Mesothelial cell of epicardium (in vitro differentiated cells): ENCODE measurements around the gene NR4A1. TPM values are rescaled to one million over a fixed set of nuclear protein-coding genes. Genes with fewer than 3 reads are reported as not detected.

Experiments
- DNase-seq, 2 experiments: peaks; one replicate each; pipeline ENCODE4 v3.0.0; 2021; ENCODE audit warnings: low spot score in 2 of 2; ENCODE audit not compliant: unreplicated experiment in 2 of 2
- H3K27ac Mint-ChIP-seq: 2 replicates; pipeline ENCODE4 v1.8.0; 2021; ENCODE audit warnings: mixed read lengths
- H3K27me3 Mint-ChIP-seq: 2 replicates; pipeline ENCODE4 v1.8.0; 2021; ENCODE audit warnings: low read depth, mixed read lengths
- H3K36me3 Mint-ChIP-seq: 2 replicates; pipeline ENCODE4 v1.8.0; 2021; ENCODE audit warnings: mixed read lengths
- H3K4me1 Mint-ChIP-seq: 2 replicates; pipeline ENCODE4 v1.8.0; 2021; ENCODE audit warnings: mixed read lengths
- H3K4me3 Mint-ChIP-seq: 2 replicates; pipeline ENCODE4 v1.8.0; 2021; ENCODE audit warnings: mild to moderate bottlenecking, moderate library complexity, mixed read lengths
- H3K9me3 Mint-ChIP-seq: 2 replicates; pipeline ENCODE4 v1.8.0; 2021; ENCODE audit warnings: mixed read lengths
- CTCF ChIP-seq: fragments of 200-600 bp; sonication (generic); IDR thresholded peaks from one replicate; pipeline ENCODE4 v1.5.0; 2021; ENCODE audit warnings: antibody characterized with exemption; ENCODE audit not compliant: unreplicated experiment
- total RNA-seq: library from RNA; stranded (reverse); gene quantifications from 3 replicates; pipeline ENCODE4 v1.2.1, GENCODE V29; 2021

The NR4A1 gene
- total RNA-seq, 1 donor from 2014 or later = 141 TPM

- no peaks in the 10 kb centered on the region for H3K4me1 Mint-ChIP-seq
- peaks cover 2% of the 10 kb centered on the region for H3K36me3 Mint-ChIP-seq
- H3K4me3 Mint-ChIP-seq = no peak overlapping the region
- no peaks in the 10 kb centered on the region for H3K9me3 Mint-ChIP-seq
- no peak for TF ChIP-seq CTCF
- H3K27me3 Mint-ChIP-seq = peaks cover 17% of the 10 kb centered on the region
- DNase-seq = no peak
- no peak overlapping the region for H3K27ac Mint-ChIP-seq
These were observed 9.4 kb downstream of the NR4A1 start for GRCh38 chr12:52060498-52061177.

GRCh38 chr12:52061470-52062166, 10.4 kb downstream of the NR4A1 start:
- Mint-ChIP-seq H3K9me3 (no peaks in the 10 kb centered on the region), H3K36me3 (peaks cover under 1% of the 10 kb centered on the region), H3K27ac (no peak overlapping the region), H3K4me1 (no peaks in the 10 kb centered on the region), H3K4me3 (no peak overlapping the region), H3K27me3 (peaks cover 26% of the 10 kb centered on the region)
- DNase-seq = no peak
- TF ChIP-seq CTCF = no peak

GRCh38 chr12:52062167-52063081, 11.2 kb downstream of the NR4A1 start:
- H3K27ac Mint-ChIP-seq = no peak overlapping the region
- no peak for DNase-seq
- H3K36me3 Mint-ChIP-seq = no peaks in the 10 kb centered on the region
- H3K4me3 Mint-ChIP-seq = no peak overlapping the region
- no peak for TF ChIP-seq CTCF
- H3K4me1 Mint-ChIP-seq = no peaks in the 10 kb centered on the region
- H3K9me3 Mint-ChIP-seq = no peaks in the 10 kb centered on the region
- H3K27me3 Mint-ChIP-seq = peaks cover 33% of the 10 kb centered on the region

GRCh38 chr12:52063082-52063924, 12.1 kb downstream of the NR4A1 start:
- peak overlapping the region; percentile 14 for H3K27ac Mint-ChIP-seq
- DNase-seq = no peak
- H3K27me3 Mint-ChIP-seq = peaks cover 33% of the 10 kb centered on the region
- TF ChIP-seq CTCF = no peak
- H3K36me3 Mint-ChIP-seq = no peaks in the 10 kb centered on the region
- no peaks in the 10 kb centered on the region for H3K9me3 Mint-ChIP-seq
- H3K4me3 Mint-ChIP-seq = no peak overlapping the region
- H3K4me1 Mint-ChIP-seq = no peaks in the 10 kb centered on the region
